GM21723 (cell line): ENCODE results near the gene ZNF628.
"Not testable (repeated sequence)": the region's sequence is repeated elsewhere in the genome, so short reads cannot be mapped to it uniquely, and the experiment has no call there.

Experiments used
- ATAC-seq: cut with Tn5 transposase; IDR thresholded peaks from one replicate; pipeline ENCODE4 v1.9.1; 2021; ENCODE audit warnings: mild to moderate bottlenecking, moderate library complexity; ENCODE audit not compliant: unreplicated experiment

Gene ZNF628

DNA sequence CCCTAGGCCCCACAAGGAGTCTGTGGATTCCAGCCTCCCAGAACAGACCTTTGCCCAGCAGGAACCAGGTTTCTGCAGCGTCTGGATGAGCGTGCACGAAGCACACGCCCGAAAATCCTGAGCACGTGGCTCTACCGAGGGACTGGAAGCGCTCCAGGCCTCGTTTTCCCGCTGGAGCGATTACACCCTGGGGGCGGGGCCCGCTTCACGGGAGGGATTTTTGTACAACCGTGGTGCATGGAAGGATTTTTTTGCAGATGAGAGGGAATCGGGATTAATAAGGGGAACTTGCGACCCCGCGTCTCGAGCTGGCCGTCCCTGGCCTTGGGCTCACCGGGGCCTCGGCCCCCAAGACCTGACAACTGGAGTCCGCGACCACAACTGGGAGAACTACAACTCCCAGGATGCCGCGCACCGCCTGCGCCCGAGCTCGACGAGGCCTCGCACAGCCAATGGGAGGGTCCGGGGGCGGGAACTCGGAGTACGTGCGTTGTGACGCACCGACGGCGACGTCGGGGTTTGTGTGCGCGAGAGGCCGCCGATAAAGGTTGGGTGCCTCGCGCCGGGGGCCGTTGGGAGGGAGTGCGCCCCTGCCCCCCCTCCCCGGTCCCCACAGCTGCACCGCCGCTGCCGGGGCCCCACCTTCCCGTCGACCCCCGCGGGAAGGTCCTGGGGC is at the start of gene ZNF628:
Gene ZNF628 (plus strand): TSS at position 518 of the 676 bp plus-strand sequence. CDS start 3,294 bp downstream, outside the sequence.
- peak; percentile 86 for ATAC-seq

DNA sequence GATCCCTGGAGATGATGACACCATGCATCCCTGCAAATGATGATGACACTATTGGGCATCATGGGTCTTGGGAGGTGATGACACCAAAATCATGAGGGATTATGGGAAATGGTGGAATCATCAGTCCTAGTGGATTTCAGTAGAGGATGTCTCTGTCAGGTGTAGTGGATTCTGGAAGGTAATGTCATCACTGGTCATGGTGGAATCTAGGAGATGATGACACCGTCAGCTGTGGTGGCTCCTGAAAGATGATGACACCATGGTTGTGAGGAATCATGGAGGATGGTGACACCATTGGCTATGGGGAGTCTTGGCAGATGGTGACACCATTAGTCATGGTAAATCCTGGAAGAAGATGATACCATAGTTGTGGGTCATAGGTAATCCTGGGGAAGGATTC is 45.2 kb upstream of the ZNF628 start:
- no peak for ATAC-seq

GRCh38 chr19:55432241-55432959 is 44.0 kb upstream of the ZNF628 start:
- no peak for ATAC-seq

DNA sequence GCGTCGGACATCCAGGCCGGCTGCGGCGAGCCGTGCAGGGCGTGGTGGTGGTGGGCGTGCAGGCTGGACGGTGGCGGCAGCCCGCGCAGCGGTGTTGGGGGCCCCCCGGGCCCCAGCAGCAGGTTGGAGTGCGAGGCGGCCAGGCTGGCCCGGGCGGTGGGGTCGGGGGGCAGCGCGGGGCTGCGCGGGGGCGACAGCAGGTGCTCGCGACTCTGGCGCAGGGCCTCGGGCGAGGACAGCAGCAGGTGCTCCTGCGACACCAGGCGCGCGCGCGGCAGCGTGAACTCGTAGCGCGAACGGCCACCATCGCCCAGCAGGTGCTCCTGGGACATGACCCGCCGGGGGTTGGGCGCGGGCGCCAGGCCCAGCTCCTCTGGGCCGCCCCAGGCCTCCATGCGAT is 43.1 kb upstream of the ZNF628 start:
- ATAC-seq = no peak

- ATAC-seq = no peak
Measured at GRCh38 chr19:55434356-55434919, 42.0 kb upstream of the ZNF628 start.

- no peak for ATAC-seq
Measured at GRCh38 chr19:55435020-55435419, 41.4 kb upstream of the ZNF628 start.

- no peak for ATAC-seq
Measured at GRCh38 chr19:55436847-55437246, 39.6 kb upstream of the ZNF628 start.

- ATAC-seq = no peak
Measured at GRCh38 chr19:55437410-55437809, 39.0 kb upstream of the ZNF628 start.

GRCh38 chr19:55439052-55439451 is 37.4 kb upstream of the ZNF628 start:
- ATAC-seq = no peak

- ATAC-seq = no peak
Measured at GRCh38 chr19:55440411-55441105, 35.9 kb upstream of the ZNF628 start.

GRCh38 chr19:55441319-55441691 is 35.1 kb upstream of the ZNF628 start:
- ATAC-seq = no peak

DNA sequence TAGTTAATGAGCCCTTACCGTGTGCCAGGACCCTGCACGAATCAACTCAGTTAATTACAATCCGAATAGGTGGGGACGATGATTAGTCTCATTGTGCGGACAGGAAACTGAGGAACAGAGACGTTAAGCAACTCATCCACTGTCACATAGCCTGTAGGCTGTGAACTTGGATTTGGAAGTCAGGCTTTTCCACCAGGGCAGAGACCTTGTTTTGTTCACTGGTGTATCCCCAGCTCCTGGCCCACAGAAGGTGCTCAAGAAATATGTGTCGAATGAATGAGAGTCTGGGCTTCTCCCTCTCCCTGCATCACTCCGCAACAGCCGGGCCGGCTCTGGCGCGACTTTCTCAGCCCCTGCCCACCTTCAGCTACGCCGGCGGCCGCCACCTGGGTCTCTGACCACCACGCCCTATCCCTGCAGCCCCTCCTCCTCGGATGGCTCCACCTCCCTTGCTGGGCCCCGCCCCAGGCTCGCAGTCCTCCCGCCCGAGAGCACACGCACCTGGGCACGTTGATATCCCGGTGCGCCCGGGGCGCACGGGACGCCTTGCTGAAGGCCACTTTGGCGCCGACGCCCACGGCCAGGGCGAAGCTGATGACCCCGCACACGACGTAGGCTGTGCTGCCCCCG is 34.6 kb upstream of the ZNF628 start:
- no peak for ATAC-seq

DNA sequence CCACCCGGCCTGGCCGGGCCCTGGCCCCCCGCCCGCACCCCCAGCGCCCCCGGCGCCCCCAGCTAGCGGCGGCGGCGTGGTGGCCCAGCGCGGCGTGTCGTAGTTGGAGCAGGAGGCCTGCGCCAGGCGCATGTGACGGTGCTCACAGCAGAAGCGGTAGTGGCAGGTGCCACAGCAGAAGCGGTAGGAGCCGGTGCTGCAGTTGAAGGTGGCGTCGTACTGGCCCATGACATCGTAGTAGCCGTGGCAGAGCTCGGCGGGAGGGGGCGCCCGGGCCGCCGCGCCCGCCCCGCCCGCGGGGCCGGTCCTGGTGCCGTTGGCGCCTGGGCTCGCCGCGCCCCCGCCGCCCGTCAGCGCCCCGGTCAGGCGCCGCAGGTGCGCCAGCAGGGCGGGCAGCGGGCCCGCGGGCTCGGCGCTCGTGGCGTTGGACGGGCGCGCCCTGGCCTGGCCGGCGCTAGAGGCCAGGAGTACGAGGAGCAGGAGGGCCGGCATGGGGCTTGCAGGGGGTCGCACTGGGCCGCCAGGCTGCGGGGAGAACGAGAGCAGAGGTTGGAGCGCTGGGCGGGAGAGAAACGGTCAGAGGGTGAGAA is 34.0 kb upstream of the ZNF628 start:
- ATAC-seq = no peak

- no peak for ATAC-seq
Measured at GRCh38 chr19:55443045-55443823, 33.2 kb upstream of the ZNF628 start, which contains the start of gene SHISA7. Gene SHISA7, minus strand, starts transcription at chr19:55443300. Its CDS starts 437 bp downstream, at chr19:55442863.

- ATAC-seq = no peak
Measured at GRCh38 chr19:55443824-55444480, 32.5 kb upstream of the ZNF628 start.

GRCh38 chr19:55444646-55445045 is 31.8 kb upstream of the ZNF628 start:
- no peak for ATAC-seq

DNA sequence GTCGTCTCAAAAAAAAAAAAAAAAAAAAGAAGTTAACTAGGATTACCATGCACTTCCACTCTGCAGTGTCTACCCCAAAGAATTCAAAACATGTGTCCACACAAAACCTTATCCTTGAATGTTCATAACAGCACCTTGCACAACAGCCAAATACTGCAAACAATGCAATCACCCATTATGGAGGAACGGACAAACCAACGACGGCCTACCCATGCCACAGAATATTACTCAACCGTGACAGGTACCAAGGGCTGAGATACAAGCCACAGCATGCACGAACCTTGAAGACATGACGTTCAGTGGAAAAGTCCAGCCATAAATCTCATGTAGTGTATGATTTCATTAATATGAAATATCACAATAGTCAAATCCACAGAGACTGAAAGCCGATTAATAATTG is 30.4 kb upstream of the ZNF628 start:
- no peak for ATAC-seq

GRCh38 chr19:55447421-55448174 is 28.8 kb upstream of the ZNF628 start:
- ATAC-seq = no peak

DNA sequence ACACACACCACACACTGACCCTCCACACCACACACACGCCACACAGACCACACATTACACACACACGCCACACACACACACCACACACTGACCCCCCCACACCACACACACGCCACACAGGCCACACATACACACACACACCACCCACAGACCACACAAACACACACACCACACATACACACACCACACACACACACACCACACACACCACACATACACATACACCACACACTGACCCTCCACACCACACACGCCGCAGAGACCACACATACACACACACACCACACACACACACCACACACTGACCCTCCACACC is 28.3 kb upstream of the ZNF628 start:
- not testable (repeated sequence) for ATAC-seq
